ENCODE results near the gene NUDT6. TPM values are rescaled to one million over a fixed set of nuclear protein-coding genes. Genes with fewer than 3 reads are reported as not detected.

NUDT6 gene
- total RNA-seq, 4 donors from 2014 or later = 2.5 to 10.2 (median 6.2) TPM

GRCh38 chr4:122914938-122915337 is 7.5 kb downstream of the NUDT6 start:
- TF ChIP-seq, protein P1, sequence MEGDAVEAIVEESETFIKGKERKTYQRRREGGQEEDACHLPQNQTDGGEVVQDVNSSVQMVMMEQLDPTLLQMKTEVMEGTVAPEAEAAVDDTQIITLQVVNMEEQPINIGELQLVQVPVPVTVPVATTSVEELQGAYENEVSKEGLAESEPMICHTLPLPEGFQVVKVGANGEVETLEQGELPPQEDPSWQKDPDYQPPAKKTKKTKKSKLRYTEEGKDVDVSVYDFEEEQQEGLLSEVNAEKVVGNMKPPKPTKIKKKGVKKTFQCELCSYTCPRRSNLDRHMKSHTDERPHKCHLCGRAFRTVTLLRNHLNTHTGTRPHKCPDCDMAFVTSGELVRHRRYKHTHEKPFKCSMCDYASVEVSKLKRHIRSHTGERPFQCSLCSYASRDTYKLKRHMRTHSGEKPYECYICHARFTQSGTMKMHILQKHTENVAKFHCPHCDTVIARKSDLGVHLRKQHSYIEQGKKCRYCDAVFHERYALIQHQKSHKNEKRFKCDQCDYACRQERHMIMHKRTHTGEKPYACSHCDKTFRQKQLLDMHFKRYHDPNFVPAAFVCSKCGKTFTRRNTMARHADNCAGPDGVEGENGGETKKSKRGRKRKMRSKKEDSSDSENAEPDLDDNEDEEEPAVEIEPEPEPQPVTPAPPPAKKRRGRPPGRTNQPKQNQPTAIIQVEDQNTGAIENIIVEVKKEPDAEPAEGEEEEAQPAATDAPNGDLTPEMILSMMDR (IDR thresholded peaks at IDR 0.05) = no peak
- DNase-seq (ENCODE audit: low spot score) (no peak), ATAC-seq (ENCODE audit: low FRiP score) (no peak)

- ATAC-seq (ENCODE audit: low FRiP score) = peak; percentile 67
- DNase-seq (ENCODE audit: low spot score) = no peak
Measured at GRCh38 chr4:122914292-122914904, 8.0 kb downstream of the NUDT6 start.

GRCh38 chr4:122912810-122913575 is 9.4 kb downstream of the NUDT6 start:
- ATAC-seq (ENCODE audit: low FRiP score) (no peak), DNase-seq (ENCODE audit: low spot score) (no peak)
- TF ChIP-seq, protein P1 (IDR thresholded peaks at IDR 0.05) = no peak

More at GRCh38 chr4:122914292-122914904, 8.0 kb downstream of the NUDT6 start:
- TF ChIP-seq, protein P1 (IDR thresholded peaks at IDR 0.05) = no peak

- TF ChIP-seq, protein P1 (IDR thresholded peaks at IDR 0.05) = no peak
- ATAC-seq (ENCODE audit: low FRiP score) (no peak), DNase-seq (ENCODE audit: low spot score) (no peak)
Measured at GRCh38 chr4:122911588-122911987, 10.8 kb downstream of the NUDT6 start.

- no peak for DNase-seq (ENCODE audit: low spot score)
- no peak for ATAC-seq (ENCODE audit: low FRiP score)
- TF ChIP-seq, protein P1 (IDR thresholded peaks at IDR 0.05) = no peak
Measured at GRCh38 chr4:122909683-122910082, 12.7 kb downstream of the NUDT6 start.

GRCh38 chr4:122908223-122908622 is 14.2 kb downstream of the NUDT6 start:
- no peak for DNase-seq (ENCODE audit: low spot score)
- ATAC-seq (ENCODE audit: low FRiP score) = no peak
- TF ChIP-seq, protein P1 (IDR thresholded peaks at IDR 0.05) = no peak
